HS-27A (cell line): ENCODE results near the gene ERCC1.
A peak's percentile ranks its signal among the peaks of the same experiment; 100 is the strongest.
"Not testable (repeated sequence)": the region's sequence is repeated elsewhere in the genome, so short reads cannot be mapped to it uniquely, and the experiment has no call there.

ENCODE experiments used
- DNase-seq: peaks from one replicate; pipeline ENCODE4 v3.0.0-alpha.2; 2012; ENCODE audit warnings: low read depth, missing footprints

Gene ERCC1

DNA sequence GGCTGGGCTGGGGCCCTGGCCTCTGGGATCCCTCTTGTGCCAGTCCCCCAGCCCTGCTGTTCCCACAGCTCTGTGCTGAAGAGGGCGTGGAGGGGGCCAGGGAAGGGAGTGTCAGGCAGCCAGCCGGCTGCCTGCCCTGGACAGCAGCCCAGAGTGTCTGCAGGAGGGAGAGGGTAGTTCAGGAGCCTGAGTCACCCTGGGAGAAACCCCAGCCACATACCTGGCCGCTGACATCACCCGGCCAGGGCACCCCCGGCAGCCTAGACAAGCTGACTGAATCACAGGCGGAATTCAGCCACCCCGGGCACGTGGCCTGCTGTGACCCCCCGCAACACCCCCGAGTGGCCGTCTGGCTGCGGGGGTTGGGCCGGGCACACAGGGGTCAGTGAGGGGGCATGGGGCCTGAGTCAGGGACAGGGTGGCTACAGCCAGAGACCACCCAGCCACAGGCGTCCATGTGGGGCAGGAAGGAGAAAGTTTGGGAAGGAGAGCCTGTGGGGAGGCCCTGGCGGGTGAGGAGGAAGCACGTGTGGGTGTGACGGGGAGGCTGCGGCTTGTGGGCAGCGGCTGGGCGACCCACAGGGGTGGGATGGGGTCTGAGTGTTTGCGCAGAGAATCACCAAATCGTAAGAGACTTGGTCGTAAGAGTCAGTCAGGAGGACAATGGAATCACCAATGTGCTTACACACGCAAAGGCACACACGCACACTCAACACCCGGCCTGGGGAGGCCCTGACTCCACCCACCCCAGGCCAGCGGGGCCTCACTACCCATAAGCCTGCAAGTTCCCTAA lies 32.2 kb upstream of the ERCC1 start:
- DNase-seq, result peak; percentile 99

DNA sequence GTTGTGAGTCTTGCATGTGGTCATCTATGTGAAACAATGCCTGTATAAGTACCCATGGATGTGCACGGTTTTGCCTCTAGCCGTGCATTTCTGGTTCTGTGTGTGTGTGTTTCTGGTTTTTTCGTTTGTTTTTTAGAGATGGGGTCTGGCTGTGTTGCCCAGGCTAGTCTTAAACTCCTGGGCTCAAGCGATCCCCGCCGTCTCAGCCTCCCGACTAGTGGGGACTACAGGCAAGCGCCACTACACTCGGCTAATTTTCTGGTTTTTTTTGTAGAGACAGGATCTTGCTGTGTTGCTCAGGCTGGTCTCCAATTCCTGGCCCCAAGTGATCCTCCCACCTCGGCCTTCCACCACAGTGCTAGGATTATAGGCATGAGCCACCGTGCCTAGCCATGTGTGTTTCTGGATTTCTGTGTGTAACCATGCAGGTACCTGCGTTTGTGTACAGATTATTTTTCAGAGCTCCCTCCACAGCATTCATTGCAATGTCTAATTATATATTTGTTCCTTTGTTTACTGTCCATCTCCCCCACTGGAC lies 28.2 kb upstream of the ERCC1 start:
- no peak for DNase-seq

DNA sequence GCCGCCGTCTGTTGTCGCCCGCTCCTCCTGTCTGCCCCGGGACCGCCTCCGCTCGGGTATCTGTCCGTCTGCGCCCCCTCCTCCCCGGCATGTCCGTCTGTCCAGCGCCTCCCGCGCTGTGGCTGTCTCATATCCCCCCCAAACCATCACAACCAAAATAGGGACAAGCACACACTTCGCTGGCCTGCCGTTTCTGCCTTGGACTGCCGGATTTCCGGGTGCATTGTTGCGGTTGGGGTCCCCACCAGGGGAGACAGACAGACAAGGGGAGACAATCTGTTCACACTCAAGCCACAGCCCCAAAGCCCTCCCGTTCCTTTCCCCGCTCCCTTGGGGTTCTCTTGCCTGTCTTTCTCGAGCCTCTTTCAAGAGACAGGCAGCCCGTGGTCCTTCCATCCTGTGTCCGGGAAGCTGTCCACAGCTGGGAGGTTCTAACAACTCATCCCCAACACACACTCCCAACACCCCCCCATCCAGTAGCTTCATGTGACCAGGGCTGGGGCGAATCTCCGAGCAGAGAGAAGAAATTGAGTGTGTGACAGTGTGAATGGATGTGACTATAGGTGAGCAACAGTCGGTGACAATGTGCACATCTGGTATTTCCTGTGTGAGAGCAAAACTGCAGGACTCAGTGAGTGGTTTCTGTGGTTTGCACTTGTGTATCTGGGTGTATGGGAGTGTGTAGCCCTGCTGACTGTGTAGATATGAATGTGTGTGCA lies 27.6 kb upstream of the ERCC1 start:
- DNase-seq, result no peak

DNA sequence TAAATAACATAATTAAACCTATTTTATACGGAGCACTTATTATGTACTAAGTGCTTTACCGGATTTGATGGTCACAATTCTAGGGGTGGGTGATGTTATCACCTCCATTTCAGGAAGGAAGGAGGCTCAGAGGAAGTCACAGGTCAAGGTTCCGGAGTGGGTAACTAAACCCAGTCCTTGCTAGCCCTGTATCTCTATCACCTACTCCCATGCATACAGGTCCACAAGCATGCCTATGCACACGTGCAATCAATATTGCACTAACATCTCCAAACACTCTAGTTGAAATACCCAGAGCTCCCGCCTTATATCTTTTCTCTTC lies 26.3 kb upstream of the ERCC1 start:
- no peak for DNase-seq

DNA sequence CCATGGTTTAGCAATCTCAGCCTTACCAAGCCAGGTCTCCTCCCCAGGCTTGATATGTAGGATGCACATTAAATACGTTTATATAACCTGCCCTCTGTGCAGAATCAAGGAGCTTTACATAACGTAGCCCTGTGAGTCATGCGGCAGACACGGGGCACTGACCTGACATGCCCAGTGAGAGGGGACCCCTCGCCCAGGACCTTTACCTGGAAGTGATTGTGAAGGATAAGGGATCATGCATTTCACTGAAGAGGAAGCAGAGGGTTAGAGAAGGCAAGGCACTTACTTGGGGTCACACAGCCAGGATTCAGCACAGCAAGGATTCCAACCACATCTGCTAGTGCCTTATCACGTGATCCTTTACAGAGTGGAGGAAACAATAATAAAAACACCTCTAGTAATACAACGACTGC lies 25.2 kb upstream of the ERCC1 start:
- DNase-seq, result no peak

DNA sequence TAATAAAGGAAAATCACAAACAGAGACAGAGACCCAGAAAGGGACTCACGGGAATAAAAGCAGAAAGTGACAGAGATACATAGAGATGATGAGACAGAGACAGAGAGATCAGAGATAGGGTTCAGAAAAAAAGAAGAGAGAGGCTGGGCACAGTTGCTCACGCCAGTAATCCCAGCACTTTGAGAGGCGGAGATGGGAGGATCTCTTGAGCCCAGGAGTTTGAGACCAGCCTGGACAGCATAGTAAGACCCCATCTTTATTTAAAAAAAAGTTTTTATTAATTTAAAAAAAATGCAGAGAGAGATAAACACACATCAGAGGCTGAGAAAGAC lies 24.7 kb upstream of the ERCC1 start:
- no peak for DNase-seq

DNA sequence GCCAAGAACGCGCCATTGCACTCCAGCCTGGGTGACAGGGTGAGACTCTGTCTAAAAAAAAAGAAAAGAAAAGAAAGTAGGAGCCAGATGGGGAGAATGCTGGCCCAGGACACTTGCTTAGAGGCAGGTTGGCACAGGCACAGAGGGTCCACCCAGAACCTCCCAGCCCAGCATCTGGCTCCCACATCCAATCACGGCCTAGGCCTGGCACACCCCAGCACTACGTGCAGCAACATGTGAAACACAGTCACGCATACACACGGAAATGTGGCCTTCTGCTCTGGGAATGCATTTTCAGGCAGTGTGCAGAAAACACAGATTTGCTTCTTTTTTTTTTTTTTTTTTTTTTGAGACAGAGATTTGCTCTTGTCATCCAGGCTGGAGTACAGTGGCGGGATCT lies 23.2 kb upstream of the ERCC1 start:
- DNase-seq, result no peak

DNA sequence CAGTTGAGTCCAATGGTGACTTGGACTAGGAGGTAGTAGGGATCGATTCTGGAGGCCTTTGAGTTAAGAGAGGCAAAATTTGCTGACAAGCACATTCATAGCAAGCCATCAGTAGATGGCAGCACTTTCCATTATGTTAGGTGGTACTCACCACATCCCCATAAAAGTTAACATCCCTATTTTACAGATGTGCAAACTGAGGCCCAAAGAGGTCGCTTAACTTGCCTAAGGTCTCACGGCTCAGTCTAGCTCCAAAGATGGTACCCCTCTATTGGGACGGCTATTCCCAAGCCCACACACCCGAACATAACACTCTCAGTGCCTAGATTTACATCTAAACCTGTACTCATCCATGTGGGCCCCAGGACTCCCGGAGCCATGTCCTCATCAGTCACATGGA lies 22.6 kb upstream of the ERCC1 start:
- no peak for DNase-seq

DNA sequence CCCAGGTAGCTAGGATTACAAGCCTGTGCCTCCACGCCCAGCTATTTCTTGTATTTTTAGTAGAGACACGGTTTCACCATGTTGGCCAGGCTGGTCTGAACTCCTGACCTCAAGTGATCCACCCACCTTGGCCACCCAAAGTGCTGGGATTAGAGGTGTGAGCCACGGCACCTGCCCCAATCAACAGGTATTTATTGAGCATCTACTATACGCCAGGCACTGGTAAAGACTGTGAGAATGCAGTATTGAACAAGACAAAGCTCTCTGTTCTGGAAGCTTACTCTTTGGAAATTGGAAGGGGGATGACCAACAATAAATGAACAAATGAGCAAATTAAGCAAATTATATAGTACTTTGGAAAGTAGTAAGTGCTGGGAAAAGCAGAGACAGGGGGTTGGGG lies 21.4 kb upstream of the ERCC1 start:
- no peak for DNase-seq

DNA sequence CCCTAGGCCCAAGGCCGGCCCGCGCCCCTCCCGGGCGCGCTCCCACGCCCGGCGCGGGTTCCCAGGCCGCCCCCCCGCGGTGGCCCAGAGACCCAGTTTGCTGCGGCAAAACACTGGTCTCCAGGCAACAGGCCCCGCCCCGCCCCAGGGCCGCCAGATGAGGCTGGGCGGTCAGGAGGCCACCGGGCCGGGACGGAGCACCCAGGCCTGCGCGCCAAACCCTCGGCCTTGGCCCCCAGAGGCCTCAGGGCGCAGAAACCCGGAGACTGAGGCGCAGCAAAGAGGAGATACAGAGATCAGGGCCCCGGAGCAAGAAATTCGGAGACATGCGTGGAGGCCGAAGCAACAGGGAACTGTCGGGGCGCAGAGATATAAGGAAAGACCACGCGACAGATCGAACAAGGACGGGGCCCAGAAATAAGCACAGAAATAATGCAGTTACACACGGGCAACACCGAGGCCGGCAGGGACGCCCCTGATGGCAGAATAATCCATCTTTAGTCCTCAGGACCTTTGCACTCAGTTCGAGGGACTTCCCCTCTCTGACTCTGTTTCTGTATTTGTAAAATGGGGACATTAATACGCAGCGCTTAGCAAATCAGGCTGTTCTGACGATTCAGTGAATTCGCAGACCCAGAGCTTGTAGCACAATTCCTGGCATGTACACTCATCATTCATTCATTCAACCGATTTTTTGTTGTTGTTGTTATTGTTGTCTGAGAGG lies 20.8 kb upstream of the ERCC1 start:
- no peak for DNase-seq

DNA sequence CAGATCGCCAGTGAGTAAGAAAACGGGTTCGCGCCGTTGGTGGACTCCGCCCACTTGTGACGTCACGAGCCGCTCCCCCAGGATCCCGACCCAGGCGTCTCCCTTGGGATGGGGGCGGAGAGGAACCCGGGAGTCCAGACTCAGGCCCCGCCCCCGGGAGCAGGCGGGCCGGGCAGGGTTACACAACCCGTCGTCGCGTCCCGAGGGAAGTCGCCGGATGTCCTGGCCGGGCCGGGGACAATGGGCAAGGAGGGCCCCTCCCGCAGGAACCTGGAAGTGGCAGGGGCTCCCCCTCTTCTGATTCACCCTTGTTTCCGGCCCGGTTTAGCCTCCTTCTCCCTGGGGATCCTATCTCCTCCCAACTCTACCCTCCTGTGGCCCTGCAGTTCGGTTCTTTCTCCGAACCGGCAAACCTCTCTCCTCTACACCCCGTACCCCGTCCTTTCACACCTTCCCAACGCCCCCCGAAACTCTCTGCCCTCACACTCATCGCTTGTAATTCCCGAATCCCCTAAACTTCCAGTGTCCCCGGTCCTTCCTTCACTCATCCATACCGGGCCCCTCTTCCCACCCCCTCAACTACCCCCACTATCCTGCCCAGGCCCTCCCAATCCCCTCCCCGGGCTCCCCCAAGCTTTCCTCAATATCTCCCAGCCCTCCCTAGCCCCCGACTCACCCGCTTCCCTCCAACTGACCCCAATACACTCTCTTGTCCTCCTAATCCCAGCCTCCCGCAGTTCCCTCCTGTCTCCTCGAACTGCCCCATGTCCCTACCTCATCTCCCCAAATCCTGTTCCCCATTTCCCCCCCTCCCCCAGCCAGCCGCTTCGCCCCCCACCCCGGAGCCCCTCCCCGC lies 20.0 kb upstream of the ERCC1 start:
- DNase-seq, result peak; percentile 91

DNA sequence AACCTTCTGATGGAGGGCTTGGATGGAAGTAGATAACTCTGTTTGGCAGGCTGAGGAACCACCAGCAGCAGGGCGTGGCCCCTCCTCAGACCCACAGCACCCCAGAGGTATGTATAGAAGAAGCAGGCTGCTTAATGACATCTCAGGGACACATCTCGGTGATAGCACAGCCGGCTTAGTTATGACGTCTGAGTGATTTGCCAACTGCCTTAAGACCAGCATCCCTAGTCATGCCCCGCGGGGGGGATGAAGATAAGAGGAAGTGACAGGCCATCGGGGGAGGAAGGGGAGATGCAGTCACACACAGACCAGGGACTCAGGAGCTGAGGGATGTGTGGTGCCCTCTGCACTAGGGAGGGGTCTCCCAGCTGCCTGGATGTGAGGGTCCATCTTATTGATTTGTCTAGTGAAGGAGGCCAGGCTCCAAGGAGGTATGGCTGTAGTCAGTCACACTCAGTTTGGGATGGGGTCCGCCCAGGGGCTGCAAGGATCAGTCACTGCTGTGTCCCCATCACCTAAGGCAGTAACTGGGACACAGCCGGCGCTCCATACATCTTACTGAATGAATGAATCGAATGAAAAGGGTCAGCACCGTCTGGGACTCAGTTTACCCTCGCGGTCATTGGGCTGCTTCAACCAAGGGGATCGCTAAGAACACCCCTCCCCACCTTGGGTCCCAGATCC lies 19.2 kb upstream of the ERCC1 start:
- DNase-seq, result peak; percentile 34

DNA sequence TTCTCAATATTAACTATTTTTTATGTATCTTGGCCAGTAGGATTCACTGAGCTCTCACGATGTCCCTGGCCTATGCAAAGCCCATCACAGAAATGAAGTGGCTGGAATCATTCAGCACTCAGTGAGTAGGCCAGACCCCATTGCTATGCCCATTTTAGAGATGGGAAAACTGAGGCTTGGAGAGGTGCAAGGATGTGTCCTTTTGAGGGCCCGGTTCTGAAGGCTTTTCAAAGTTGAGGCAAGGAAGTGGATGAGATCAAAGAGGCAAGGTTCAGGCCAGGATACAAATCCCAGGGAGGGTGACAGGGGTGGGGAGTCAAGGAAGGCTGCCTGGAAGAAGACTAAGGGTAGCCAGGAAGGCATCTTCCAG lies 18.7 kb upstream of the ERCC1 start:
- no peak for DNase-seq

DNA sequence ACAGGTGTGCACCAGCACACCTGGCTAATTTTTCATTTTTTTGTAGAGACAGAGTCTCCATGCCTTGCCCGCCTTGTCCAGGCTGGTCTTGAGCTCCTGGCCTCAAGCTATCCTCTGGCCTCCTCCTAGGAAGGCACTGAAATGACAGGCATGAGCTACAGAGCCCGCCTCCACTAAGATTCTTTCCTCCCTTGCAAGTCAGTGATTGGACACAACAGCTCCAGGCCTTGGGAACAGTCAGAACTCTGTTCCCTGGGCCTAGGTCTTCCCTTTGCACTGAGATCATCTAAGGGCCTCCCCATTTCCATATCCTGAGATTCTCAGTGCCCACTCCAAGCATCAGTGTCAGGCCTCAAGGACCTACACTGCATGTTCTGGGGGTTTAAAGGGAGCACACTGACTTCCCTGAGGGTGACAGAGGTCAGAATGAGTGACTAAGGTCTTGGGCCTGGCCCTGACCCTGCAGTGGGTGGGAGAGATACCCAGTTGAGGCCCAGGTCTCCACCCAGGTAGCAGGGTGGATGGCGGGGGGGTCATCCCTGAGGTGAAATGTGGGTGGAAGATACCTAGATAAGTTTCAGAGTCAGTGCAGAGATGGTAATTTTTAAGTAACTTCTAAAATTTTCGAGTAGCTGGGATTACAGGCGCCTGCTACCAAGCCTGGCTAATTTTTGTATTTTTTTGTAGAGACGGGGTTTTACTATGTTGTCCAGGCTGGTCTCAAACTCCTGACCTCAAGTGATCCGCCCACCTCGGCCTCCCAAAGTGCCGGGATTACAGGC lies 17.3 kb upstream of the ERCC1 start:
- no peak for DNase-seq

DNA sequence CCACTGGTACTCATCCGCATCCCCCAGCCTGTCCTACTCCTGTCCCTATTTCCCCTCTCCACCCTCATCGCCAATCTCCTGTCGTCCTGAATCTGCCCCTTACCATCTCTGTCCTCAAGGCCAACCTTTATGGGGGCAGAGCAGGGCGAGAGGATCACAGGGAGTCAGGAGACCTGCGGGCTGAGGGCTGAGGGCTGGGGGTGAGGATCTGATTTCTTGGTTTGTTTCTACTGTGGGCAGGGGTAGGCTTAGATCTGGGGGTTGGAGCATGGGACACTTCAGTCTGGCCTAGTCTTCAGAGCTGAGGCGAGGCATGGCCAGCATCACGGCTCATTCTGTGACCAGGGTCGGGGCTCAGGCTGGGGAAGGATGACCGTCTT lies 16.5 kb upstream of the ERCC1 start:
- DNase-seq, result no peak

DNA sequence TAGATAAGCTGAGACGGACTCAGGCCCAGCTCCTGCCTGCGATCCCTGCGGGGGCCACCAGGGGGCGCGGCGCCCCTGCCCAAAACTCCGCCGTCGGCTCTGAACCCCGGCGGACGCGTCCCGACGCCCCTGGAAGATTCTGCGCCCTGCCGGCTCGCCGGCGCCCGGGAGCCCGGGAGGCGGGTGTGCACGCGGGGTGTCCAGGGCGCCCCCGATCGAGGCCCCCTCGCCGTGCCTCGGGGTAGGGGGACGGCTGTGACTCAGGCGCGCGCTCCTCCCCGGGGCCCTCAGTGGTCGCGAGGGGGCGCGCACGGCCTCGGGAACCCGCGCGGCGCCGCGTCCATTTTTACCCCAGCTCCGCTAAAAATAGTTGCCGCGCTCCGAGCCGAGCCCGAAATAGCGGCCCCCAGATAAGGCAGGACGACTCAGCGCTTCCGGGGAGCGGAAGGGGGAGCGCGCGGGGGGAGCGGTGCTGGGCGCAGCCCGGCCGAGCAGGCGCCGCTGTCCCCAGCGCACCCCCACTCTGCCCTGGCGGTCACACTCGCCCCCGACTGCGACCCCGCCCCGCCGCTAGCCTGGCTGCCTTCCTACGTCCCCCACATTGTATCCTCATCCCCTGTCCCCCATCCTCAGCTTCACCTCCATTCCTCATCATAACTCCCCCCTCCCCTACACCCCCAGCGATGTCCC lies 16.0 kb upstream of the ERCC1 start:
- no peak for DNase-seq

DNA sequence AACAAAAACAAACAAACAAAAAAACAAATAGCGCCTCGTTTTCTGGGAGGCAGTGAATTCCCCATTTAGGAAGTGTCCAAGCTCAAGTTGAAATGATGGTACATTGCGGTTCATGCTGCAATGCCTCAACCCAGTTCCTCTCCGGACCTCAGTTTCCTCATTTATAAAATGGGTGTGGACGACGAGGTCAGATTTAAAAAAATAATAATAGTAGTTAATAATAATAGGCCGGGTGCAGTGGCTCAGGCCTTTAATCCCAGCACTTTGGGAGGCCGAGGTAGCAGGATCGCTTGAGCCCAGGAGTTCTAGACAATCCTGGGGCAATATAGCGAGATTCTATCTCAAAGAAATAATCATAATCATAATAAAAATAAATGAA lies 15.5 kb upstream of the ERCC1 start:
- no peak for DNase-seq

DNA sequence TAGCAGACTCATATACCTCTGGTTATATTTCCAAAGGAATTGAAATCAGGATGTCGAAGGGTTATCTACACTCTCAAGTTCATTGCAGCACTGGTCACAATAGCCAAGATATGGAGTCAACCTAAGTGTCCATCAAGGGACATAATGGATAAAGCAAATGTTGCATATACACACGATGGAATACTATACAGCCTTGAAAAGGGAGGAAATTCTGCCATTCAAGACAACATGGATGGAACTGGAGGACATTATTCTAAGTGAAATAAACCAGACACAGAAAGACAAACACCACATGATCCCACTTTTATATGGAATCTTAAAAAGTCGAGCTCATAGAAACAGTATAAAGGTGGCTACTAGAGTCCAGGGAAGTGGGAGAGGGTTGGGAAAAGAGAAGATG lies 13.6 kb upstream of the ERCC1 start:
- no peak for DNase-seq

DNA sequence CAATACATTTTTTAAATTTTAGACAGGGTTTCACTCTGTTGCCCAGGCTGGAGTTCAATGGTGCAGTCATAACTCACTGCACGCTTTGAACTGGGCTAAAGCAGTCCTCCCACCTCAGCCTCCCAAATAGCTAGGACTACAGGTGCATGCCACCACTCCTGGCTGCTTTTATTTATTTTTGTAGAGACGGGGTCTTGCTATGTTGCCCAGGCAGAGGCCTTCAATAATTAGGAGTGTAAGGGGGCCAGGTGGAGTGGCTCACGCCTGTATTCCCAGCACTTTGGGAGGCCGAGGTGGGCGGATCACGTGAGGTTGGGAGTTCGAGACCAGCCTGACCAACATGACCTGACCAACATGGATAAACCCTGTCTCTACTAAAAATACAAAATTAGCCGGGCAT lies 8.8 kb upstream of the ERCC1 start:
- DNase-seq, result not testable (repeated sequence)

DNA sequence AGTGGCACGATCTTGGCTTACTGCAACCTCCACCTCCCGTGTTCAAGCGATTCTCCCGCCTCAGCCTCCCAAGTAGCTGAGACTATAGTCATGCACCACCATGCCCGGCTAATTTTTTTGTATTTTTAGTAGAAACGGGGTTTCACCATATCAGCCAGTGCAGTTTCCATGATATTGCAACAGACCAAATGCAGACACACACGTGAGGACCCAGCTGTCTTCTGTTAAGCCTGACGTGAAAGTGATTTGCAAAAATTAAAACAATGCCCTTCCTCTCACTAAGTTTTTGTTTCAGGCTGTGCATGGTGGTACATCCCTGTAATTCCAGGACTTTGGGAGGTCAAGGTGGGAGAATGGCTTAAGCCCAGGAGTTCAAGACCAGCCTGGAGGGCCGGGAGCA lies 7.3 kb upstream of the ERCC1 start:
- not testable (repeated sequence) for DNase-seq
